Measurements from ENCODE around the gene UNC45B.
A peak's percentile ranks its signal among the peaks of the same experiment; 100 is the strongest.
"Not testable (repeated sequence)": the region's sequence is repeated elsewhere in the genome, so short reads cannot be mapped to it uniquely, and the experiment has no call there.

Gene UNC45B, protein sequence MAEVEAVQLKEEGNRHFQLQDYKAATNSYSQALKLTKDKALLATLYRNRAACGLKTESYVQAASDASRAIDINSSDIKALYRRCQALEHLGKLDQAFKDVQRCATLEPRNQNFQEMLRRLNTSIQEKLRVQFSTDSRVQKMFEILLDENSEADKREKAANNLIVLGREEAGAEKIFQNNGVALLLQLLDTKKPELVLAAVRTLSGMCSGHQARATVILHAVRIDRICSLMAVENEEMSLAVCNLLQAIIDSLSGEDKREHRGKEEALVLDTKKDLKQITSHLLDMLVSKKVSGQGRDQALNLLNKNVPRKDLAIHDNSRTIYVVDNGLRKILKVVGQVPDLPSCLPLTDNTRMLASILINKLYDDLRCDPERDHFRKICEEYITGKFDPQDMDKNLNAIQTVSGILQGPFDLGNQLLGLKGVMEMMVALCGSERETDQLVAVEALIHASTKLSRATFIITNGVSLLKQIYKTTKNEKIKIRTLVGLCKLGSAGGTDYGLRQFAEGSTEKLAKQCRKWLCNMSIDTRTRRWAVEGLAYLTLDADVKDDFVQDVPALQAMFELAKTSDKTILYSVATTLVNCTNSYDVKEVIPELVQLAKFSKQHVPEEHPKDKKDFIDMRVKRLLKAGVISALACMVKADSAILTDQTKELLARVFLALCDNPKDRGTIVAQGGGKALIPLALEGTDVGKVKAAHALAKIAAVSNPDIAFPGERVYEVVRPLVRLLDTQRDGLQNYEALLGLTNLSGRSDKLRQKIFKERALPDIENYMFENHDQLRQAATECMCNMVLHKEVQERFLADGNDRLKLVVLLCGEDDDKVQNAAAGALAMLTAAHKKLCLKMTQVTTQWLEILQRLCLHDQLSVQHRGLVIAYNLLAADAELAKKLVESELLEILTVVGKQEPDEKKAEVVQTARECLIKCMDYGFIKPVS

DNA sequence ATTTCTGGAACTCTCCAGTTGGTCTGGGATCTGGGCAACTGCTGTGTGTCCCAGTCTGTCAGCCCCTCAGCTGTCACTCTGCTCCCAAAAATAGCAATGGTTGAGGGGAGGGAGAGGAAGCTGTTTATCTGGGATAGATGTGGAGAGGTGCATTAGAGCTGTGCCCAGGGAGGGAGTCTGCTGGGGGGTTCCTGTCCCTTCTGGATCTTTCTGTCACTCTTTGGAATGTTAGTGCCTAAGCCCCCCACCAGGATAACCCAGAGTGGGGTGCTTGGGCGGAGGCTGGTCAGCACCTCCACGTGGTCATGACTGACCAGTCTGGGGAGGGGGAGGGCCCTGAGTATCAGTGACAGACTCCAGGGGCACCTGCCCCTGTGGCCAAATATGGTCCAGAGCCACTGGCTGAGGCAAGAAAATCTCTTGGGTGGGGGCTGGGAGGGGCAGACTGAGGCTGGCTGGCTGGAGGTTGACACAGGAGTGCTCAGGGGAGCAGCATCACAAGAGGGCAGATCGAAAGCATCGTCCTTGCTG lies at the start of gene UNC45B:
UNC45B (plus strand) TSS at position 443 of the 531 bp plus-strand sequence. CDS start 447 bp downstream, outside the sequence.
- DNase-seq = no peak

DNA sequence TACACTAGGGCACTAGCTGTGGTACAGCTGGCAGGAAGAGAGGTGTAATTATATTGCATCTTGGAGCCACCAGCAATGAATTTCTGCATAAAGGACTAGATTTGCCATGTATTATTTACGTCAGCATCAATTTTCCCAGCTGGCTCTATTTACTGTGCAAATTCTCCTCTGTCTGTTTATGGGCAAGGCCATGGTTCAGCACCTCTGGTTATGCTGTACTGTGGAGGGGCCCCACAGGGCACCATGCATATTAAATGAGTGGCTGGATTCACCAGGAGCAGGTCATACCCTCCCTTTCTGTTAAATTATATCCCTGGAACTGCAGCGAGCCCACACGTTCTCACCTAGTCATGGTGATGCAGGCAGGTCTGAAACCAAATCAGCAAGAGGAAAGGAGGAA lies 47.7 kb upstream of the UNC45B start:
- no peak for DNase-seq

- no peak for DNase-seq
Measured at GRCh38 chr17:35101036-35101435, 46.6 kb upstream of the UNC45B start.

GRCh38 chr17:35101725-35102124 lies 45.9 kb upstream of the UNC45B start:
- DNase-seq = no peak

GRCh38 chr17:35103271-35103670 lies 44.3 kb upstream of the UNC45B start:
- DNase-seq = no peak

- no peak for DNase-seq
Measured at GRCh38 chr17:35104844-35105450, 42.7 kb upstream of the UNC45B start.

- DNase-seq = not testable (repeated sequence)
Measured at GRCh38 chr17:35110791-35111190, 36.8 kb upstream of the UNC45B start.

DNA sequence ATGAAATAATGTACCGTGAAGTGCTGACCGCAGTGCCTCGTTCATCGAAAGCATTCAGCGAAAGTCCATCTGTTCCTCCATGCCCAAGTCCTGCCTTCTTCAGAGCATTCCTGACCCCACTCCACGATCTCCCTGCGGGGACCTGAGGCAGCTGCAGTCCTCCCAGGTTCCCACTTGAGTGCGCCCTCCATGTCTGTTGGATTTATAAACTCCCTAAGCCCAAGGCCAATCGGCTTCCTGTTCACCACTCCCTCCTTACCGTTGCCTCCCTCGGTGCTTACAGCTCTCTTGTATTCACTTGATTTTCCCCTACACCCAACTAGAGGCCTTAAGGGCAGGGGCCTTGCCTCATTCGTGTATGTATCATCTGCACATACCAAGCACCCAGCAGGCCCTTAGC lies 30.8 kb upstream of the UNC45B start:
- no peak for DNase-seq

DNA sequence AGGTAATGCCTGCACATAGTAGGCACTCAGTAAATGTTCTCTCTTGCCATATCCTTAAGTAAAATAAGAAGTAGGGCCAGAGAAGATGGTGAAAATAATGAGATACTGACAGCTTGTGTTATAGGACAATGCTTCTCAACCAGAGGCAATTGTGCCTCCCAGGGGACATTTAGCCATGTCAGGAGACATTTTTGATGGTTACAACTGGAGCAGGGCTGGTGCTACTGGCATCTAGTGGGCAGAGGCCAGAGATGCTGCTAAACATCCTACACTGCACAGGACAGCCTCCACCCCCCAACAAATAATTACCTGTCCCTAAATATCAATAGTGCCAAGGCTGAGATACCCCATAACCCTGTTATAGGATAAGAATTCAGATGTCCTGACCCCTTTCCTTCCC lies 29.6 kb upstream of the UNC45B start:
- no peak for DNase-seq

- DNase-seq = peak; percentile 78
Measured at GRCh38 chr17:35119370-35120165, 28.0 kb upstream of the UNC45B start, which contains the start of gene RAD51D. Gene RAD51D, minus strand, starts transcription at chr17:35119860. Its CDS starts 247 bp downstream, at chr17:35119613.

DNA sequence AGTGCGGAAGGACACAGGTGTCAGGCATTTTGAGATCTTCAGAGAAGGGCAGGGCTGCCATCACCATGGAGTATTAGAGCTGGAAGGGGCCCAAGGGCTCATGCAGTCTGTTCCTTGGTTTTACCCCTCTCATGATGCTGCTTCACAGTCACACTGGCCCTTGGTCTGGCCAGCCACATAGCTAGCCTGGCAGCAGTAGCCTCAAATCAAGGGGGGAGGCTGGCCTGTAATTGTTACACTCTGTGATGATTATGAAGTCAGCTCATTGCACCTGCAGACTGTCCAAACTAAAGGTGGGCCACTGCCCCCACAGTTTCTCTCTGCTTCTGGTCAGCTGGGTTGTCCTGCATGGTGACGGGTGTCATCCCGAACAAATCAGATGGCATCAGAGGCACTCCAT lies 26.3 kb upstream of the UNC45B start, which contains the start of gene FNDC8:
FNDC8 (plus strand) TSS at position 301 of the 400 bp plus-strand sequence; CDS start at position 380, 79 bp downstream.
- DNase-seq = no peak

GRCh38 chr17:35127751-35128514 lies 19.7 kb upstream of the UNC45B start:
- DNase-seq = no peak

DNA sequence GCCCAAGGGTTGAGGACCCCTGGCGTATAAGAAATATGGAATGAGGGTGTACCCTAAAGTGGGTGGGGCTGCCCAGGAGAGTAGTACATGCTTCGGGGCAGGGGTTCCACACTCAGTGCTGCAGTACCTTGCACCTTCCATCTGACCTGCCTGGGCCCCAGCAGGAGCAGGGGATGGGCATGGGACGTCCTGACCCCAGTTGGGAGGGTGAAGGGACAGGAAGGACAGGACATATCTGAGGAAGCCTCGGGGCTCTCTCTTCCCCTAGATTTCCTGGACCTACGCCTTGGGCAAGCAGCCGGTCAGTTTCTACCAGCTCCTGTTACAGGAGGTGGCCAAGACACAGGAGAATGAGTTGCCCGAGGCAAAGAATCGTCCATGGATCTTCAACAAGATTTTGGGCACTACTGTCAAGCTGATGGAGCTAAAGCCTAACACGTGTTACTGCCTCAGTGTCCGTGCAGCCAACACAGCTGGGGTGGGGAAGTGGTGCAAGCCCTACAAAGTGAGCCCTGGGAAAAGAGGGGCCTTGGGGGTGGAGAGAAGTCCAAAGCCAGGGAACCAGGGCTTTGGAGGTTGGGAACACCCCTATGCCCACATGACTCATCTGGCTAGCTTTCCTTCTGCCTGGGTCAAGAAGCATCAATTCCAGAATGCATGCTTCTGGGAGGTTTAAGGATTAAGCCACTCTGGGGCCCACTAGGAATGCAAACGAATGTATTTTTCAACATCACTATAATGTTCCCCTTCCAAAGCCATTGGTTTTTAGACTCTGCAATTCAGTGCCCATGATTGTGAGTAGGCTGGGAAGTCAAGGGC lies 18.3 kb upstream of the UNC45B start:
- no peak for DNase-seq

- no peak for DNase-seq
Measured at GRCh38 chr17:35129973-35130351, 17.7 kb upstream of the UNC45B start.

GRCh38 chr17:35130392-35130791 lies 17.2 kb upstream of the UNC45B start:
- no peak for DNase-seq

- no peak for DNase-seq
Measured at GRCh38 chr17:35132099-35132498, 15.5 kb upstream of the UNC45B start.

DNA sequence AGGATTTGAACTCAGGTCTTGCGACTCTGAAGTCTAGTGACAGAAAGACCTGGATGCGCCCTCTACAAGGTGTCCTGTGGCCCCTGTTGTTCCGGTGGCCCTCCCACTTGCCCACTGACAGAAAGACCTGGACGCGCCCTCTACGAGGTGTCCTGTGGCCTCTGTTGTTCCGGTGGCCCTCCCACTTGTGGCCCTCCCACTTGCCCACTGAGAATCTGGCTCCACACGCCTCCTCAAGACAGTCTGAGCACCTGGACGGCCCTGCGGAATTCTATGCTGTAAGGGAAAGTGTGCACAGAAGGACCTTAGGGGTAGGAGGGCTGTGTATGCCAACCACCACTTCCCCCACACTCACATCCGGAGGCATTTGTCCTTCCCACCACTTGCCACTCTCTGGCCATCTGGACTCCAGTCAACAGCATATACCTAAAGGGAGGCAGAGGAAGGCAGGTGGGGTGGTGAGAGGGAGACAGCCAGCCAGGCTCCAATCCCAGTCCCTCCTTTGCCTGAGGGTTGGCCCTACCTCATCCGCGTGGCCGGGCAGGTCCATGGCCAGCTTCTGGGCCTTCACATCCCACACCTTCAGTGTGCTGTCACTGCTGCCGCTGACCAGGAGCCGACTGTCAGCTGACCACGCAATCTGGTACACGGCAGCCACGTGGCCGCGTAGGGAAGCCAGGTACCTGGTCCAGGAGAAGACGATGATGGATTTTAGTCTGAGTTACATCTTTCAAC lies 14.6 kb upstream of the UNC45B start:
- DNase-seq = no peak

- no peak for DNase-seq
Measured at GRCh38 chr17:35135322-35135721, 12.3 kb upstream of the UNC45B start.

DNA sequence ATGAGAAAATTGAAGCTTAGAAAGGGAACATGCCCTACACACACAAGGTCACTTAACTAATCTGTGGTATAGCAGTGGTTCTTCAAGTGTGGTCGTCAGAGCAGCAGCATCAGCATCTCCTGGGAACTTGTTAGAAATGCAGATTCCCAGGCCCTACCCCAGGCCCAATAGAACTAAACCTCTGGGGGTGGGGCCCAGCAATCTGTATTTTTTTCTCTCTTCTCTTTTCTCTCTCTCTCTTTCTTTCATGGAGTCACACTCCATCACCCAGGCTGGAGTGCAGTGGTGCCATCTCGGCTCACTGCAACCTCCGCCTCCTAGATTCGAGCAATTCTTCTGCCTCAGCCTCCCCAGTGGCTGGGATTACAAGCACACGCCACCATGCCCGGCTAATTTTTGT lies 9.4 kb upstream of the UNC45B start:
- DNase-seq = no peak

Data from stimulated activated CD4-positive, alpha-beta T cell treated with anti-CD3 and anti-CD28 coated beads, Interleukin-12 subunit alpha, Interleukin-12 subunit beta, amount 100 ng/mL, for 4 hours (primary cell).